B cell (primary cell): ENCODE data around the gene CD96.

Experiments used
- CTCF ChIP-seq: fragments of 200-600 bp; IDR thresholded peaks from one replicate; pipeline ENCODE4 v1.8.0; 2022; ENCODE audit warnings: antibody characterized with exemption, mild to moderate bottlenecking
- EZH2 ChIP-seq: IDR thresholded peaks from 2 replicates; pipeline ENCODE4 v1.6.1; 2012; ENCODE audit warnings: borderline replicate concordance, low read depth, mild to moderate bottlenecking, moderate library complexity, low read length; ENCODE audit not compliant: insufficient read depth, poor library complexity, severe bottlenecking

GRCh38 chr3:111667170-111667569 is 125.2 kb downstream of the CD96 start:
- TF ChIP-seq CTCF (no peak), EZH2 (no peak)
